Measurements from ENCODE around the gene ANKRD1.
A peak's percentile ranks its signal among the peaks of the same experiment; 100 is the strongest.

DNA sequence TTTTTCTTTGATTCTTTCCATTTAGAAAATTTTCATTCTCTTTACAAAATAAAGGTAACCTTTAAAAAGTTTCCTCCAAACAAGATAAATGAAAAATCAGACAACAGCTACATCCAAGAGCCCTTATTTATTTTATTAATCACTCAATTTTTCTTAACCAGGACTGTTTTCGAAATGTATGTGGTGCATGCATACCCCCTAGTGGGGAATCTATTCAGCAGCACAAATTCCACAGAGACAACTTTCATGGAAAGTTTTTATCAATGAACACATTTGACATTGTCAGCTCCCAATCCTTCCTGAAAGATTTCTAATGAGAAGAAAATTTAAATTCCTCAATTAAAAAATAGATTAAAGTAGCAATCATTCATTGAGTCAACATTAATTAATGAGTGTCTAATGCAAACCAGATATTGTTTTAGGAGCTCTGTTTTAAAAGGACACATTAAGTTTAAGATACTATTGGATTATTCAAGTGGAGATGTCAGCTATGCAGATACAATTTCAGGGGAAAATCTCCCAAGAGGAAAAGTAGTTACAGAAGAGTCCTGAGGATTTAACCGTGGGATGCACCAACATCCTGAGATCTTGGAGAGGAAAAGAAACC lies 57.9 kb downstream of the ANKRD1 start:
- TF ChIP-seq, protein P1, sequence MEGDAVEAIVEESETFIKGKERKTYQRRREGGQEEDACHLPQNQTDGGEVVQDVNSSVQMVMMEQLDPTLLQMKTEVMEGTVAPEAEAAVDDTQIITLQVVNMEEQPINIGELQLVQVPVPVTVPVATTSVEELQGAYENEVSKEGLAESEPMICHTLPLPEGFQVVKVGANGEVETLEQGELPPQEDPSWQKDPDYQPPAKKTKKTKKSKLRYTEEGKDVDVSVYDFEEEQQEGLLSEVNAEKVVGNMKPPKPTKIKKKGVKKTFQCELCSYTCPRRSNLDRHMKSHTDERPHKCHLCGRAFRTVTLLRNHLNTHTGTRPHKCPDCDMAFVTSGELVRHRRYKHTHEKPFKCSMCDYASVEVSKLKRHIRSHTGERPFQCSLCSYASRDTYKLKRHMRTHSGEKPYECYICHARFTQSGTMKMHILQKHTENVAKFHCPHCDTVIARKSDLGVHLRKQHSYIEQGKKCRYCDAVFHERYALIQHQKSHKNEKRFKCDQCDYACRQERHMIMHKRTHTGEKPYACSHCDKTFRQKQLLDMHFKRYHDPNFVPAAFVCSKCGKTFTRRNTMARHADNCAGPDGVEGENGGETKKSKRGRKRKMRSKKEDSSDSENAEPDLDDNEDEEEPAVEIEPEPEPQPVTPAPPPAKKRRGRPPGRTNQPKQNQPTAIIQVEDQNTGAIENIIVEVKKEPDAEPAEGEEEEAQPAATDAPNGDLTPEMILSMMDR (IDR thresholded peaks at IDR 0.05; ENCODE audit: low read depth, low read length): peak; percentile 68
- TF ChIP-seq POLR2A (IDR thresholded peaks at IDR 0.05; ENCODE audit: extremely low read depth, insufficient read length): no peak
- no peak for TF ChIP-seq MYC (IDR thresholded peaks at IDR 0.05; ENCODE audit: low read depth, low read length)
